HEK293 (cell line): ENCODE data around the gene POLR1D.

Experiments
- CTCF ChIA-PET: fragments of 350-600 bp; formaldehyde crosslinking; extraction: SDS; loops from one replicate; lab custom pipeline; 2021; ENCODE audit warnings: antibody characterized with exemption; lab: Yijun Ruan, JAX
- POLR2A ChIA-PET: fragments of 300-600 bp; formaldehyde crosslinking; extraction: SDS; loops from one replicate; lab custom pipeline; 2020; ENCODE audit warnings: antibody characterized with exemption, inconsistent platforms; lab: Yijun Ruan, JAX
- H3K27ac ChIP-seq: fragments of 200-500 bp; sonication (Bioruptor generic); 2 replicates; pipeline ENCODE4 v1.5.1; 2014; ENCODE audit warnings: low read depth, low read length, control low read depth, inconsistent platforms; ENCODE audit errors: extremely low read depth
- H3K36me3 ChIP-seq, 2 experiments: fragments of 200-500 bp in 1 of 2; sonication (Bioruptor generic) in 1 of 2; 1 replicate in 1 of 2; 2 replicates in 1 of 2; pipeline ENCODE4 v1.5.1; 2014 to 2017; ENCODE audit warnings: inconsistent platforms in 2 of 2, low read length in 2 of 2; ENCODE audit not compliant: control insufficient read depth in 2 of 2, insufficient read depth in 1 of 2
- H3K4me1 ChIP-seq: fragments of 200-500 bp; sonication (Bioruptor generic); 2 replicates; pipeline ENCODE4 v1.5.1; 2014; ENCODE audit warnings: mild to moderate bottlenecking, low read length, inconsistent platforms; ENCODE audit not compliant: control insufficient read depth, insufficient read depth
- H3K4me3 ChIP-seq: 2 replicates; pipeline ENCODE4 v1.5.1; 2011; ENCODE audit warnings: low read depth, mild to moderate bottlenecking, control low read depth, low read length, moderate library complexity
- H3K9me3 ChIP-seq: fragments of 200-500 bp; sonication (Bioruptor generic); 2 replicates; pipeline ENCODE4 v1.5.1; 2014; ENCODE audit warnings: low read depth, low read length, inconsistent platforms; ENCODE audit not compliant: control insufficient read depth, insufficient read depth
- CTCF ChIP-seq: fragments of 450-650 bp; formaldehyde crosslinking; IDR thresholded peaks from 2 replicates; pipeline ENCODE4 v1.5.1; 2016; ENCODE audit warnings: missing biosample characterization, missing genetic modification characterization
- GFI1B ChIP-seq: fragments of 450-650 bp; formaldehyde crosslinking; IDR thresholded peaks from 2 replicates; pipeline ENCODE4 v1.5.1; 2016; ENCODE audit warnings: missing biosample characterization, missing genetic modification characterization
- MYNN ChIP-seq: fragments of 450-650 bp; formaldehyde crosslinking; IDR thresholded peaks from 2 replicates; pipeline ENCODE4 v1.5.1; 2016; ENCODE audit warnings: missing biosample characterization, missing genetic modification characterization, borderline replicate concordance
- PRDM10 ChIP-seq: fragments of 450-650 bp; formaldehyde crosslinking; IDR thresholded peaks from 2 replicates; pipeline ENCODE4 v1.5.1; 2016; ENCODE audit warnings: missing biosample characterization, missing genetic modification characterization
- YY2 ChIP-seq: fragments of 450-650 bp; formaldehyde crosslinking; IDR thresholded peaks from 2 replicates; pipeline ENCODE4 v1.5.1; 2016; ENCODE audit warnings: missing biosample characterization, missing genetic modification characterization
- ZBTB10 ChIP-seq: fragments of 450-650 bp; formaldehyde crosslinking; IDR thresholded peaks from 2 replicates; pipeline ENCODE4 v1.5.1; 2016; ENCODE audit warnings: missing biosample characterization, missing genetic modification characterization
- ZBTB11 ChIP-seq: fragments of 450-650 bp; formaldehyde crosslinking; conservative IDR thresholded peaks from 2 replicates; pipeline ENCODE4 v1.5.1; 2016; ENCODE audit warnings: low read depth, missing biosample characterization, missing genetic modification characterization
- ZFP41 ChIP-seq: fragments of 450-650 bp; formaldehyde crosslinking; IDR thresholded peaks from 2 replicates; pipeline ENCODE4 v1.5.1; 2016; ENCODE audit warnings: missing biosample characterization, missing genetic modification characterization, borderline replicate concordance
- ZIC2 ChIP-seq: fragments of 450-650 bp; formaldehyde crosslinking; IDR thresholded peaks from 2 replicates; pipeline ENCODE4 v1.5.1; 2016; ENCODE audit warnings: missing biosample characterization, missing genetic modification characterization
- ZNF112 ChIP-seq: fragments of 450-650 bp; formaldehyde crosslinking; IDR thresholded peaks from 2 replicates; pipeline ENCODE4 v1.5.0; 2017; ENCODE audit warnings: missing biosample characterization, missing genetic modification characterization
- ZNF114 ChIP-seq: fragments of 450-650 bp; formaldehyde crosslinking; IDR thresholded peaks from 2 replicates; pipeline ENCODE4 v1.5.0; 2017; ENCODE audit warnings: missing biosample characterization, missing genetic modification characterization
- ZNF121 ChIP-seq: fragments of 450-650 bp; formaldehyde crosslinking; IDR thresholded peaks from 2 replicates; pipeline ENCODE4 v1.5.1; 2016; ENCODE audit warnings: missing biosample characterization, missing genetic modification characterization
- ZNF157 ChIP-seq: fragments of 450-650 bp; formaldehyde crosslinking; IDR thresholded peaks from 2 replicates; pipeline ENCODE4 v1.5.1; 2016; ENCODE audit warnings: missing biosample characterization, missing genetic modification characterization
- ZNF37A ChIP-seq: fragments of 450-650 bp; IDR thresholded peaks from 2 replicates; pipeline ENCODE4 v1.5.1; 2018; ENCODE audit warnings: missing biosample characterization, missing genetic modification characterization
- ZNF639 ChIP-seq: fragments of 450-650 bp; formaldehyde crosslinking; IDR thresholded peaks from 2 replicates; pipeline ENCODE4 v1.5.1; 2016; ENCODE audit warnings: missing biosample characterization, missing genetic modification characterization
- ZNF660 ChIP-seq: fragments of 450-650 bp; IDR thresholded peaks from 2 replicates; pipeline ENCODE4 v1.5.1; 2018; ENCODE audit warnings: missing biosample characterization, mild to moderate bottlenecking, missing genetic modification characterization
- ZNF704 ChIP-seq: fragments of 450-650 bp; formaldehyde crosslinking; IDR thresholded peaks from 2 replicates; pipeline ENCODE4 v1.5.1; 2016; ENCODE audit warnings: missing biosample characterization, missing genetic modification characterization

The POLR1D gene

GRCh38 chr13:27622102-27622820, 569 bp downstream of the POLR1D start:
- H3K4me1 ChIP-seq = 0 out of 2 replicates have a peak, but pooled peaks cover 4% of the 10 kb centered on the region
- ChIA-PET POLR2A (interaction anchor here (0.5 kb wide), 1 partner anchor 46 kb away, joined by 3 read pairs; no protein-coding TSS in a partner anchor), CTCF (interaction anchor here (0.9 to 1.5 kb wide), 2 partner anchors 17 to 89 kb away, joined by 3 to 6 read pairs; no protein-coding TSS in a partner anchor)
- H3K4me3 ChIP-seq = peak overlapping the region; percentile 91
- peak overlapping the region; percentile 98 for H3K27ac ChIP-seq
- H3K36me3 ChIP-seq = peaks cover 5 to 32% of the 10 kb centered on the region in 2 experiments; a peak in 2 of 3 replicates
- no peaks in the 10 kb centered on the region for H3K9me3 ChIP-seq
- TF ChIP-seq ZBTB11 (0 out of 2 replicates have a peak, but pooled peaks have one; percentile 1), CTCF (tag by site-specific recombination) (no peak), PRDM10 (tag by site-specific recombination) (peak; percentile 73), ZBTB10 (tag by site-specific recombination) (0 out of 2 replicates have a peak, but pooled peaks have one; percentile 21), ZNF704 (tag by site-specific recombination) (no peak)

- POLR2A ChIA-PET = no interaction called here
- no peak overlapping the region for H3K4me3 ChIP-seq
- TF ChIP-seq ZNF639 (tag by site-specific recombination) (no peak), ZFP41 (tag by site-specific recombination) (no peak), GFI1B (tag by site-specific recombination) (no peak), ZNF660 (tag by site-specific recombination) (no peak), ZIC2 (tag by site-specific recombination) (no peak), MYNN (no peak), ZNF37A (tag by site-specific recombination) (no peak), ZNF157 (tag by site-specific recombination) (no peak), YY2 (tag by site-specific recombination) (no peak), ZNF114 (tag by site-specific recombination) (no peak), ZNF112 (no peak), ZNF121 (no peak)
Measured at GRCh38 chr13:27622881-27623280, 1.2 kb downstream of the POLR1D start.

More at GRCh38 chr13:27622881-27623280, 1.2 kb downstream of the POLR1D start:
- no peaks in the 10 kb centered on the region for H3K9me3 ChIP-seq
- H3K27ac ChIP-seq = no peak overlapping the region
- 0 out of 2 replicates have a peak, but pooled peaks cover 4% of the 10 kb centered on the region for H3K4me1 ChIP-seq
- CTCF ChIA-PET = interaction anchor here (0.6 kb wide), 1 partner anchor 43 kb away, joined by 3 read pairs; no protein-coding TSS in a partner anchor
- H3K36me3 ChIP-seq = peaks cover 5 to 32% of the 10 kb centered on the region in 2 experiments; a peak in 2 of 3 replicates
